Osteoblast (primary cell): Measurements from ENCODE around the gene ATP1B1. TPM values are rescaled to one million over a fixed set of nuclear protein-coding genes. Genes with fewer than 3 reads are reported as not detected.

Experiments used
- DNase-seq: peaks from one replicate; pipeline ENCODE4 v3.0.0; 2011; ENCODE audit warnings: low spot score, mixed read lengths; ENCODE audit not compliant: insufficient read length; ENCODE audit errors: missing footprints
- H2AFZ ChIP-seq: 2 replicates; pipeline ENCODE4 v1.6.0; 2011; ENCODE audit warnings: mild to moderate bottlenecking, low read length
- H3K27ac ChIP-seq: 2 replicates; pipeline ENCODE4 v1.5.1; 2011; ENCODE audit warnings: mild to moderate bottlenecking, low read depth, low read length, moderate library complexity
- H3K27me3 ChIP-seq: 2 replicates; pipeline ENCODE4 v1.6.0; 2012; ENCODE audit warnings: mild to moderate bottlenecking, control low read depth, inconsistent platforms, low read length, moderate library complexity; ENCODE audit not compliant: insufficient read depth
- H3K36me3 ChIP-seq: 2 replicates; pipeline ENCODE4 v1.5.1; 2011; ENCODE audit warnings: mild to moderate bottlenecking, low read length, control low read depth, moderate library complexity; ENCODE audit not compliant: insufficient read depth
- H3K4me1 ChIP-seq: 2 replicates; pipeline ENCODE4 v1.5.1; 2011; ENCODE audit warnings: mild to moderate bottlenecking, low read length, control low read depth, moderate library complexity; ENCODE audit not compliant: insufficient read depth
- H3K4me2 ChIP-seq: 2 replicates; pipeline ENCODE4 v1.6.0; 2011; ENCODE audit warnings: mild to moderate bottlenecking, low read length; ENCODE audit not compliant: insufficient read depth
- H3K4me3 ChIP-seq: fragments of 200-600 bp; sonication (generic); 3 replicates; pipeline ENCODE4 v1.5.1; 2012; ENCODE audit warnings: mild to moderate bottlenecking, low read length, inconsistent platforms; ENCODE audit not compliant: insufficient read depth
- H3K79me2 ChIP-seq: 2 replicates; pipeline ENCODE4 v1.6.0; 2012; ENCODE audit warnings: mild to moderate bottlenecking, low read length, control low read depth, inconsistent platforms; ENCODE audit not compliant: insufficient read depth
- H3K9me3 ChIP-seq: 2 replicates; pipeline ENCODE4 v1.5.1; 2011; ENCODE audit warnings: low read depth, low read length, control low read depth
- H4K20me1 ChIP-seq: 2 replicates; pipeline ENCODE4 v1.6.0; 2012; ENCODE audit warnings: mild to moderate bottlenecking, low read length, control low read depth; ENCODE audit not compliant: insufficient read depth
- CTCF ChIP-seq: IDR thresholded peaks from 2 replicates; pipeline ENCODE4 v1.5.1; 2011; ENCODE audit warnings: mild to moderate bottlenecking, low read depth, low read length, moderate library complexity; ENCODE audit errors: extremely low read depth
- total RNA-seq: library from RNA; depleted of rRNA; stranded (reverse); fragments of >200 nt; gene quantifications from 2 replicates; pipeline ENCODE4 v1.2.3, GENCODE V29; 2012

ATP1B1 gene
- total RNA-seq, 1 donor, result 8.3 TPM

GRCh38 chr1:169081503-169082123, 24.9 kb upstream of the ATP1B1 start:
- no peaks in the 10 kb centered on the region for H3K9me3 ChIP-seq
- DNase-seq, result no peak
- H3K36me3 ChIP-seq, result no peaks in the 10 kb centered on the region
- no peak overlapping the region for H3K4me3 ChIP-seq
- no peaks in the 10 kb centered on the region for H3K4me1 ChIP-seq
- TF ChIP-seq CTCF, result no peak
- H3K4me2 ChIP-seq, result no peak overlapping the region
- no peaks in the 10 kb centered on the region for H4K20me1 ChIP-seq
- no peak overlapping the region for H3K27ac ChIP-seq
- H3K27me3 ChIP-seq, result no peaks in the 10 kb centered on the region
- H3K79me2 ChIP-seq, result no peaks in the 10 kb centered on the region
- no peak overlapping the region for H2AFZ ChIP-seq

- no peaks in the 10 kb centered on the region for H3K36me3 ChIP-seq
- no peak overlapping the region for H2AFZ ChIP-seq
- H3K4me1 ChIP-seq, result no peaks in the 10 kb centered on the region
- H4K20me1 ChIP-seq, result no peaks in the 10 kb centered on the region
- H3K79me2 ChIP-seq, result no peaks in the 10 kb centered on the region
- no peaks in the 10 kb centered on the region for H3K9me3 ChIP-seq
- H3K27ac ChIP-seq, result no peak overlapping the region
- H3K27me3 ChIP-seq, result no peaks in the 10 kb centered on the region
- no peak overlapping the region for H3K4me3 ChIP-seq
- TF ChIP-seq CTCF, result no peak
- DNase-seq, result no peak
- no peak overlapping the region for H3K4me2 ChIP-seq
Measured at GRCh38 chr1:169085911-169086310, 20.6 kb upstream of the ATP1B1 start.

GRCh38 chr1:169086603-169087455, 19.7 kb upstream of the ATP1B1 start:
- no peaks in the 10 kb centered on the region for H4K20me1 ChIP-seq
- no peak overlapping the region for H3K4me2 ChIP-seq
- no peak overlapping the region for H2AFZ ChIP-seq
- H3K4me3 ChIP-seq, result no peak overlapping the region
- no peak overlapping the region for H3K27ac ChIP-seq
- H3K27me3 ChIP-seq, result no peaks in the 10 kb centered on the region
- no peaks in the 10 kb centered on the region for H3K79me2 ChIP-seq
- no peak for TF ChIP-seq CTCF
- H3K36me3 ChIP-seq, result no peaks in the 10 kb centered on the region
- H3K4me1 ChIP-seq, result no peaks in the 10 kb centered on the region
- no peak for DNase-seq
- no peaks in the 10 kb centered on the region for H3K9me3 ChIP-seq

- no peaks in the 10 kb centered on the region for H3K9me3 ChIP-seq
- no peak overlapping the region for H2AFZ ChIP-seq
- no peaks in the 10 kb centered on the region for H3K36me3 ChIP-seq
- H3K4me1 ChIP-seq, result no peaks in the 10 kb centered on the region
- H3K79me2 ChIP-seq, result no peaks in the 10 kb centered on the region
- no peak overlapping the region for H3K4me2 ChIP-seq
- DNase-seq, result no peak
- no peaks in the 10 kb centered on the region for H4K20me1 ChIP-seq
- H3K4me3 ChIP-seq, result no peak overlapping the region
- no peak overlapping the region for H3K27ac ChIP-seq
- TF ChIP-seq CTCF, result no peak
- no peaks in the 10 kb centered on the region for H3K27me3 ChIP-seq
Measured at GRCh38 chr1:169087876-169088275, 18.6 kb upstream of the ATP1B1 start.
